ENCODE measurements around the gene TRABD2B. TPM values are rescaled to one million over a fixed set of nuclear protein-coding genes. Genes with fewer than 3 reads are reported as not detected.
A peak's percentile ranks its signal among the peaks of the same experiment; 100 is the strongest.

Gene TRABD2B
- total and polyA plus RNA-seq, 2 of the 13 experiments (the other 11 are each of a cell fraction or from before 2014, with no cell fraction given), result 0.04 TPM; not detected in 1

DNA sequence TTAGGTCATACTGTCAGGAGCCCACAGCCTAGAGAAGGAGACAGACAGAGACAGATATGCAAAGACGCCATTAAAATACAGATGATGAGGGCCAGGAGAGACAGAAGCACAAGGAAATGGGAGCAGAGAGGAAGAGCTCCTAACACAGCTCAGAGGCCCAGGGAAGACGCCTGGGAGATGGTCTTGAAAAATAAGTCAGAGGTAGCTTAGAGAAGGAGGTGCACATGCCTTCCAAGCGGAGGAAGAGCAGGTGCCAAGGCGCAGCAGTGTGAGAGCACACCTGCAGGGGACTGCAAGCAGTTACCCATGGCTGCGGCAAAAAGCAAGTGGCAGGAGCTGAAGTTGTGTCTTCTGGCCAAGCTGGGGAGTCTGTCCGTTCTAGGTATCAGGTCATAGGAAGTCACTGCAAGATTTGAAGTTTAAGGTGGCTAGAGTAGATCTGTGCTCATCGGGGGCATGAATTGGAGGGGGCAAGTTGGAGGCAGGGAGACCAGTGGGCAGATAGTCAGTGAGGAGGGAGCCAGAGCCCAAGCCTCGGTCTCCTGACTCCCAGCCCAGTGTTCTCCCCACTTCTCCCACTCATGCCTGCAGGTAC lies 1.3 kb upstream of the TRABD2B start:
- intact Hi-C loops (cut with micrococcal nuclease; ENCODE audit: unreplicated experiment) (no loop called here), in situ Hi-C loops (cut with HindIII; ENCODE audit: extremely low pct_ligation_motif_present, low pct_unique_long_range_greater_than_20kb) (no loop called here)
- peaks cover 12% of the 10 kb centered on the region; the same call in 1 of the 2 replicates for H3K4me1 ChIP-seq (ENCODE audit: insufficient read depth, low read length)
- WGBS (ENCODE audit: low lambda C conversion rate), result 22% methylated on average over 8 of the region's 8 CpGs
- BruUV-seq (replicated peaks), result no TSS peak
- no peak overlapping the region for H2AFZ ChIP-seq (ENCODE audit: low read length)
- H3K27ac ChIP-seq (ENCODE audit: extremely low read length, insufficient read depth, low read length), result no peak overlapping the region
- FAIRE-seq, result no peak
- no peaks in the 10 kb centered on the region for H3K79me2 ChIP-seq (ENCODE audit: insufficient read depth, low read length)
- CTCF ChIA-PET (ENCODE audit: low intra/inter-chr PET ratio, low total read pairs), result no interaction called here
- no peak for DNase-seq (ENCODE audit: low spot score)
- TF ChIP-seq ZNF782 (CRISPR knock-in tag; IDR thresholded peaks at IDR 0.05; ENCODE audit: borderline replicate concordance) (no peak), CREB1 (IDR thresholded peaks at IDR 0.05) (no peak), CREB1 (CRISPR knock-in tag; IDR thresholded peaks at IDR 0.05) (no peak), CBX5 (CRISPR knock-in tag; IDR thresholded peaks at IDR 0.05; ENCODE audit: borderline replicate concordance) (no peak), PITX1 (CRISPR knock-in tag; IDR thresholded peaks at IDR 0.05) (no peak)
- H3K4me2 ChIP-seq (ENCODE audit: low read depth, low read length), result no peak overlapping the region
- H3K9me3 ChIP-seq (ENCODE audit: low read length), result no peaks in the 10 kb centered on the region
- peaks cover 5 to 51% of the 10 kb centered on the region in 2 experiments; a peak in 3 of 5 replicates for H3K27me3 ChIP-seq (ENCODE audit: control insufficient read depth in 1 of 2, insufficient read depth in 2 of 2, low read length in 2 of 2)
- no peaks in the 10 kb centered on the region for H3K36me3 ChIP-seq (replicated peaks in 1 of 2; ENCODE audit: control insufficient read depth in 1 of 2, insufficient read depth in 2 of 2, low read length in 2 of 2)
- POLR2A ChIA-PET, result no interaction called here
- H3K9ac ChIP-seq (ENCODE audit: insufficient read depth, low read depth, low read length), result no peak overlapping the region
- H4K20me1 ChIP-seq (ENCODE audit: insufficient read depth, low read length), result no peaks in the 10 kb centered on the region
- ATAC-seq, result no peak
- no peak overlapping the region for H3K4me3 ChIP-seq (replicated peaks in 1 of 3; ENCODE audit: insufficient read depth in 1 of 3, low read depth in 2 of 3, low read length in 3 of 3)

DNA sequence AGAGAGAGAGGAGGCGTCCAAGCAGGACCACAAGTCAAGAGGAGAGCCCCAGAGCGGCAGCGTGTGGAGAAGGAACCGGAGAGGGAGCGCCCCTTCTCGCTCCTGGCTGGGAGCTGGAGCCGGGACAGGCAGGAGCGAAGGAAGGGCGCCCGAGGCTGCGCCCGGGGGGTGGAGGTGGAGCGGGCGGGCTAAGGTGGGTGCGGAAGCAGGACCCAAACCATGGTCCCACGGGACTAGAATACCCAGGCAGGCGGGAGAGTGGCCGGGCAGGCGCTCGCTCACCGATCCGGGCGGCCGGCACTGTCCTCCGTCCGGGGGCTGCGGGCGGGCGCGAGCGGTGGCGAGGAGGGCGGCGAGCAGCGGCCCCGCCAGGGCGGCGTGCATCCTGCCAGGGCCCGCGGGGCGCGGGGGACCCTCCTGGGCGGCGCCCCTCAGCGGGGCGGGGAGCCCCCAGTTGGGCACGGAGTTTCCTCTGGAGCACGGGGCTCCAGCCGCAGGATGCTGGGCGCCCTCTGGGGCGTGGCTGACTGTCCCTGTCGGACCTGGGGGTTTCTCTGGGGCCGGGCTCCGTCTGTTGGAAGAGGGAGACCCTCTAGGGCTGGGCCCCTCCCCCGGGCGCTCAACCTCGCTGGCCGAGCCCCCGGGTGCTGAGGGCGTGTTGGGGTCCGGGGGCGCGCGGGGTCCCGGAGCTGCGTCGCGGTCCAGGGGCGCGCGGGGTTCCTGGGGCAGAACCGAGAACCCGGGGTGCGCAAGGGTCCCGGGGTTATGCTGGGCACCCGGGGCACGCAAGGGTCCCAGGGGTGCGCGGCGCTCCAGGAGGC lies 569 bp downstream of the TRABD2B start:
- Histone ChIP-seq H3K27ac (ENCODE audit: extremely low read length, insufficient read depth, low read length) (no peak overlapping the region), H4K20me1 (ENCODE audit: insufficient read depth, low read length) (no peaks in the 10 kb centered on the region), H3K79me2 (ENCODE audit: insufficient read depth, low read length) (no peaks in the 10 kb centered on the region), H3K4me2 (ENCODE audit: low read depth, low read length) (peak overlapping the region; percentile 55), H3K36me3 (replicated peaks in 1 of 2; ENCODE audit: control insufficient read depth in 1 of 2, insufficient read depth in 2 of 2, low read length in 2 of 2) (no peaks in the 10 kb centered on the region), H3K9ac (ENCODE audit: insufficient read depth, low read depth, low read length) (no peak overlapping the region), H3K4me3 (replicated peaks in 1 of 3; ENCODE audit: insufficient read depth in 1 of 3, low read depth in 2 of 3, low read length in 3 of 3) (peak overlapping the region; percentile 26 to 64 (median 38); a peak in 4 of 6 replicates), H3K4me1 (ENCODE audit: insufficient read depth, low read length) (peaks cover 12% of the 10 kb centered on the region; the same call in 1 of the 2 replicates), H3K9me3 (ENCODE audit: low read length) (no peaks in the 10 kb centered on the region), H2AFZ (ENCODE audit: low read length) (no peak overlapping the region), H3K27me3 (ENCODE audit: control insufficient read depth in 1 of 2, insufficient read depth in 2 of 2, low read length in 2 of 2) (peaks cover 8 to 67% of the 10 kb centered on the region in 2 experiments; a peak in 4 of 5 replicates)
- peak; percentile 49 for ATAC-seq
- ChIA-PET CTCF (ENCODE audit: low intra/inter-chr PET ratio, low total read pairs) (no interaction called here), POLR2A (no interaction called here)
- no peak for FAIRE-seq
- in situ Hi-C loops (cut with HindIII; ENCODE audit: extremely low pct_ligation_motif_present, low pct_unique_long_range_greater_than_20kb) (no loop called here), intact Hi-C loops (cut with micrococcal nuclease; ENCODE audit: unreplicated experiment) (loop anchor here (1.0 kb wide), 1 partner anchor 65 kb away; no protein-coding TSS in a partner anchor)
- WGBS (ENCODE audit: low lambda C conversion rate), result 29% methylated on average over 12 of the region's 80 CpGs
- DNase-seq (ENCODE audit: low spot score), result no peak
- no TSS peak for BruUV-seq (replicated peaks)
- TF ChIP-seq TCF12 (IDR thresholded peaks at IDR 0.05) (no peak), TCF12 (CRISPR knock-in tag; IDR thresholded peaks at IDR 0.05) (no peak), ZNF766 (CRISPR knock-in tag; IDR thresholded peaks at IDR 0.05; ENCODE audit: borderline replicate concordance) (no peak), NFATC3 (CRISPR knock-in tag; IDR thresholded peaks at IDR 0.05) (no peak), FOXA1 (IDR thresholded peaks at IDR 0.05) (no peak), FOXA1 (CRISPR knock-in tag; IDR thresholded peaks at IDR 0.05) (no peak)
- TF ChIP-seq, protein P1, sequence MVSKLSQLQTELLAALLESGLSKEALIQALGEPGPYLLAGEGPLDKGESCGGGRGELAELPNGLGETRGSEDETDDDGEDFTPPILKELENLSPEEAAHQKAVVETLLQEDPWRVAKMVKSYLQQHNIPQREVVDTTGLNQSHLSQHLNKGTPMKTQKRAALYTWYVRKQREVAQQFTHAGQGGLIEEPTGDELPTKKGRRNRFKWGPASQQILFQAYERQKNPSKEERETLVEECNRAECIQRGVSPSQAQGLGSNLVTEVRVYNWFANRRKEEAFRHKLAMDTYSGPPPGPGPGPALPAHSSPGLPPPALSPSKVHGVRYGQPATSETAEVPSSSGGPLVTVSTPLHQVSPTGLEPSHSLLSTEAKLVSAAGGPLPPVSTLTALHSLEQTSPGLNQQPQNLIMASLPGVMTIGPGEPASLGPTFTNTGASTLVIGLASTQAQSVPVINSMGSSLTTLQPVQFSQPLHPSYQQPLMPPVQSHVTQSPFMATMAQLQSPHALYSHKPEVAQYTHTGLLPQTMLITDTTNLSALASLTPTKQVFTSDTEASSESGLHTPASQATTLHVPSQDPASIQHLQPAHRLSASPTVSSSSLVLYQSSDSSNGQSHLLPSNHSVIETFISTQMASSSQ (IDR thresholded peaks at IDR 0.05; ENCODE audit: low read depth), result no peak
- TF ChIP-seq, protein P1 (CRISPR knock-in tag; IDR thresholded peaks at IDR 0.05; ENCODE audit: borderline replicate concordance), result no peak
